Fibroblast of peridontal ligament (primary cell): ENCODE measurements around the gene FAM9A.

Experiments
- DNase-seq: peaks from one replicate; pipeline ENCODE4 v3.0.0-alpha.2; 2010; ENCODE audit errors: extremely low read depth

Gene FAM9A

GRCh38 chrX:8801041-8801599 is at the start of gene FAM9A:
Gene FAM9A (minus strand): TSS chrX:8801383. CDS start chrX:8800171, 1,212 bp downstream.
- DNase-seq, result no peak

DNA sequence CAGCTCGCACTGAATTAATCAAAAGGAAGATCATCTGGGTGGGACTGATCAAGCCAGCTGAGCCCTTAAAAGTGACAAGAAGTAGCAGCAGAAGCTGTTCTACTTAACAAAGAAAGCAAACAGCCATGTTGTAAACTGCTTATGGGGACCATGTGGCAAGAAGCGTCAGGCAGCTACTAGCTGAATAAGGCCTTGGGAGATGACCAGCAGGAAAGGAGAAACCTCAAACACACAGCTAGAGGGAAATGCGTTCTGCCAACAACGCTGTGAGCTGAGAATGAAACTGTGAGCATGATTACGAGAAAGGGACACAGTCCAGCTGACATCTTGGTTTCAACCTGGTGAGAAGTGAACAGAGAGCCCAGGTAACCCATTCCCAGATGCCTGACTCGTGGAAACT is 49.3 kb upstream of the FAM9A start:
- DNase-seq, result no peak

GRCh38 chrX:8849945-8850344 is 48.8 kb upstream of the FAM9A start:
- DNase-seq, result no peak

- DNase-seq, result no peak
Observed at GRCh38 chrX:8849458-8849857, 48.3 kb upstream of the FAM9A start.

GRCh38 chrX:8848911-8849310 is 47.7 kb upstream of the FAM9A start:
- no peak for DNase-seq

DNA sequence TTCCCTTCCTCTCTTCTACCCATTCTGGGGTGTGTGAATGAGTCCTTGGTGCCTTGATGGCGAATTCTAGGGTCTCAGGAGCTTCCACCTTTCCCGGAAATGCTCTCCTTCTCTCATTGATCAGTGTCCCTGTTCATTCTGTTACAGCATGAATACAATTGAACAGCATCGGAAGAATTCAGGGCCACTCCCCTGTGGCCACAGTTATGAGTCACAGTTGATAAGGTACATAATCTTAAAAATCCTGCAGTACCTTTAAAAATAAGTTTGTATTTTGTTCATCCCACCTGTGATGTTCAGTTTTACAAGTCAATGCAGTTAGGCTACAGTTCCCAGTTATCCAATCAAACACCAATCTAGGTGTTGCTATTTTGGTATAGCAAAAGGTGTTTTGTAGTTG is 47.3 kb upstream of the FAM9A start:
- DNase-seq, result no peak

DNA sequence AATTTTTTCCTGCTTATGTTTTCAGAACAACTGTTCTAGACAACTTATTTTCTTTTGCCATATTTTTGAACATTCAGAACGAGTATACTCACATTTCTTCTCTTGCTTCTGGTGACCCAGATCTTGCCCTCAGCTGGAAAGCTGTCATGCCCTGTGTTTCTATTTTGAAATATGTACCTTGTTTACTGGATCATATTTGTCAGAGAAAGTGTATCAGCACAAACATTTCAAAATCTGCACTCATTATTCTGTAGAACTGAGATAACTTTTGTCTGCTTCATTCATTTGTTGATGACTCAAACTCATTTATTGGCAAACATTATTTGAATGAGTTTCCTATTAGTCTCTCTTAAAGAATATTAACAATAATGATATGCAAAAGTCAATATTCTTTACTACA is 46.2 kb upstream of the FAM9A start:
- DNase-seq, result no peak

GRCh38 chrX:8846266-8846665 is 45.1 kb upstream of the FAM9A start:
- DNase-seq, result no peak

- no peak for DNase-seq
Observed at GRCh38 chrX:8845469-8845868, 44.3 kb upstream of the FAM9A start.

- DNase-seq, result no peak
Observed at GRCh38 chrX:8845060-8845459, 43.9 kb upstream of the FAM9A start.

- no peak for DNase-seq
Observed at GRCh38 chrX:8844157-8844556, 43.0 kb upstream of the FAM9A start.

DNA sequence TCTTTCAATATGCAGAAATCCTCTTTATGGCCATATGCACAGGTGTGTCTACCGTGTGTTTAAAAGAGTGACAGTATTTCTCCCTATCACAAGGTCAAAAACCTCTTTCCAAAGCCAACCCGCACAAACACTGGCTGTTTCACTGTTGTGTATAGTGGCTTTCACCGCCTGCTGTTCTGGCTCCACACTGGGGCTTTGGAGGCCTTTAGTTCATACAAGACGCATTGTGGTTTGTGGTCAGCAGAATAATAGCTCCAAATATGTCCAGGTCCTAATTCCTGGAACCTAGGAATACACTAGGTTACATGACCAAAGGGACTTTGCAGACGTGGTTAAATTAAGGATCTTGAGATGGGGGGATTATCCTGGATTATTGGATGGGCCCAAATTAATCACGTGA is 40.7 kb upstream of the FAM9A start:
- no peak for DNase-seq

DNA sequence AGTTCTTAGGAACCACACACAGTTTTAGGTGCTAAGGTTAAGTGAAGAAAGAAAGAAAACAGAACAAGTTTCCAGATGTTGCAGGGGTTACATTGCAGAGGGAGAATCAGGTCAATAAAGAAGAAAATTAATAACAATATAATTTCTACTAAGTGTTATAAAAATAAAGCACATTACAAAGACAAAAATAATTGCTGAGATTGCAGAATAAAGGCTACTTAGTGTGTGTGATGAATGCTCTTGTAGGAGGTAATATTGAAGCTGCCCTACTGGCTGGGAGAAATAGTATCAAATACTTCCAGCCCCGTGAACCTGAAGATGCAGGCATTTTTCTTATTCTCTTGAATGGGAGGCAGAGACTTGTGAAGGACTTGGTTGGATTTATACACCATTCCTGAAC is 33.2 kb upstream of the FAM9A start:
- DNase-seq, result no peak

- DNase-seq, result no peak
Observed at GRCh38 chrX:8832582-8833378, 31.6 kb upstream of the FAM9A start.

- no peak for DNase-seq
Observed at GRCh38 chrX:8823698-8824097, 22.5 kb upstream of the FAM9A start.

- no peak for DNase-seq
Observed at GRCh38 chrX:8822002-8822401, 20.8 kb upstream of the FAM9A start.

- peak; percentile 1 for DNase-seq
Observed at GRCh38 chrX:8820910-8821527, 19.8 kb upstream of the FAM9A start.

DNA sequence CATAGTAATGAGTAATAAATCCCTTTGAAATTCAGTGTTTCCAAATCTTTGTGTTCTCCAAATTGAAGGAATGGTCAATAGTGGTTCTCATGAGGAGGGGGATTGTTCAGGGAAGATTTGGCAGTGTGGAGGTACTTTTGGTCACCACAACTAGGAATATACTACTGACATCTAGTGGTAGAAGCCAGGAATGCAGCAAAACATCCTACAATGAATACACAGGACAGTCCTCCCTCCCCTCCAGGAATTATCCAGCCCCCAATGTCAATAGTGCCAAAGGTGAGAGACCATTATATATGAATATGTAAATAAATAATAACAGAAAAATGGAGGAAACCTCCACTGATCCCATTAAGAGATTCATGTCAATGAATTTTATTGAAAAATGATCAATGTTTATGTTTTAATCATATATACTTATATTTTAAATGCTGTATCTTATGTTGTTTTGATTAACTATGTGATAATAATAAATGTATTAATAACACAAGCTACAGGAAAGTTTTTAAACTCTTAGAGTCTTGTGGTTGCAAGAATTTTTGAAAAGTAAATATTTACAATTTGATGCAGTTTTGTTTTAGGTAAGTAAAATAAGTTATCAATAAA is 14.4 kb upstream of the FAM9A start:
- DNase-seq, result peak; percentile 31

DNA sequence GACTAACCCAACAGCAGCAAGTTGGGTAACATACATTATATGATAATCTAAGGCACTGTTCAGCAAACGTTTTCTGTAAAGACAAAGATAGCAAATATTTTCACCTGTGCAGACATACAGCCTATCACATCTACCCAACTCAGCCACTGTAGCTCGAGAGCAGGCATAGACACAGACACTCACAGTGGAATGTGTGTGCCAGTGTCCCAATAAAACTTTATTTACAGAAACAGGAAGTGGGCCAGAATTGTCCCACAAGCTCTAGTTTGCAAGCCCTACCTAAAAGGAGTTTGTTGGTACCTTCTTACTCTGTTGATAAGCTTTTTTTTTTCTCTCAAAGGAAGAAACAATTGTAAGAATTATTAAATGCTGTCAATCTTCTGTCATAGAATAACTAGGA is 11.9 kb upstream of the FAM9A start:
- DNase-seq, result no peak

GRCh38 chrX:8811611-8812010 is 10.4 kb upstream of the FAM9A start:
- no peak for DNase-seq

DNA sequence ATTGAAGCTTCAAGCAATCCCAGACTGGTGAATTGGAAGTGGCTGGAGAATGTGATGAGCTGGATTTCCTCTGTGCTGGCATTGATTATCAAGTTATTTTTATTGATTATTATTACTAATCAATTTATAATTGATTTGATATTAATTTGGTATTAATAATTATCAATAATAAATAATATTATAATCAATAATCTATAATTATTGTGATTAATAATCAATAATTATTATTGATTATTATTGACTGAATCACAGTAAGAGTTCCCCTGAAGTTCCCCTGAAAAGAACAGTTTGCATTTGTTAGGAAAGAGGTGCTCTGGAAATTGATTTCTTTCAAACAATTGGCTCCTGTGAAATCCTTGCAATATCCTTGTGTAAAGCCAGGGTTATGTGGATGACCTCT is 7.5 kb upstream of the FAM9A start:
- no peak for DNase-seq

GRCh38 chrX:8805974-8806373 is 4.8 kb upstream of the FAM9A start:
- no peak for DNase-seq

DNA sequence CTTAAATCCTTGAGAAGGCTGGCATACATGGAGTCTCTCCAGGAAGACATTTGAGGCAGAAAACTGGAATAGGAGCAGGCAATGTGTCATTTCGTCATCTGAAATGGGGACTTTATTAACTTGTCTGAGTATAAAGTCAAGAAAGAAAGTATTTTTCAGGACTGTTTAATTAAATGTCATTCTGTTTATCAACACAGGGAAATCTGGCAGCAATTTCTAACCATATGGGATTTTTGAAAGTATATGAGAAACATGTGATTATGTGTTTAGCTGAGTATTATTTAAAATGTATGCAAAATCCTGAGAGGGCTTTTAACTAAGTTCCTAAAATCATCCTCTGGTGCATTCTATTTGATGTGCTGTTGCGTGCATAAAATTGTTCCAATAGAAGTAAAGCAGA is 3.9 kb upstream of the FAM9A start:
- DNase-seq, result no peak
